NCI-H1930 (cell line): ENCODE data around the gene CYBB.

Source experiments
- DNase-seq, 2 experiments: peaks; one replicate each; lab custom pipeline; 2025; lab: John Stamatoyannopoulos, UW

Gene CYBB

GRCh38 chrX:37786624-37787422, 7.0 kb downstream of the CYBB start:
- DNase-seq, result no peak

GRCh38 chrX:37787423-37787869, 7.6 kb downstream of the CYBB start:
- no peak for DNase-seq

- DNase-seq, result no peak
Measured at GRCh38 chrX:37796310-37796709, 16.5 kb downstream of the CYBB start.

- DNase-seq, result no peak
Measured at GRCh38 chrX:37796805-37797204, 16.9 kb downstream of the CYBB start.

- no peak for DNase-seq
Measured at GRCh38 chrX:37799936-37800335, 20.1 kb downstream of the CYBB start.

- DNase-seq, result no peak
Measured at GRCh38 chrX:37800717-37801116, 20.9 kb downstream of the CYBB start.

- DNase-seq, result no peak
Measured at GRCh38 chrX:37802028-37802427, 22.2 kb downstream of the CYBB start.

- no peak for DNase-seq
Measured at GRCh38 chrX:37803057-37803456, 23.2 kb downstream of the CYBB start.

GRCh38 chrX:37809970-37810369, 30.1 kb downstream of the CYBB start:
- no peak for DNase-seq

GRCh38 chrX:37812110-37812509, 32.3 kb downstream of the CYBB start:
- no peak for DNase-seq

- no peak for DNase-seq
Measured at GRCh38 chrX:37813570-37813969, 33.7 kb downstream of the CYBB start.

GRCh38 chrX:37815366-37815765, 35.5 kb downstream of the CYBB start:
- no peak for DNase-seq

GRCh38 chrX:37816766-37817165, 36.9 kb downstream of the CYBB start:
- DNase-seq, result no peak

GRCh38 chrX:37817176-37817575, 37.3 kb downstream of the CYBB start:
- DNase-seq, result no peak

GRCh38 chrX:37817579-37817978, 37.7 kb downstream of the CYBB start:
- DNase-seq, result no peak

GRCh38 chrX:37818031-37818430, 38.2 kb downstream of the CYBB start:
- no peak for DNase-seq

GRCh38 chrX:37820646-37821045, 40.8 kb downstream of the CYBB start:
- DNase-seq, result no peak

- no peak for DNase-seq
Measured at GRCh38 chrX:37824491-37825214, 44.8 kb downstream of the CYBB start.

- peak in 1 of 2 experiments; percentile 6 for DNase-seq
Measured at GRCh38 chrX:37825215-37825842, 45.5 kb downstream of the CYBB start.

GRCh38 chrX:37829721-37830120, 49.9 kb downstream of the CYBB start:
- DNase-seq, result no peak

GRCh38 chrX:37830371-37830770, 50.5 kb downstream of the CYBB start:
- no peak for DNase-seq

- DNase-seq, result no peak
Measured at GRCh38 chrX:37834937-37835336, 55.1 kb downstream of the CYBB start.

GRCh38 chrX:37840931-37841330, 61.1 kb downstream of the CYBB start:
- no peak for DNase-seq
